ENCODE measurements around the gene FAM229A.
"Not testable (repeated sequence)": the region's sequence is repeated elsewhere in the genome, so short reads cannot be mapped to it uniquely, and the experiment has no call there.

FAM229A gene, protein sequence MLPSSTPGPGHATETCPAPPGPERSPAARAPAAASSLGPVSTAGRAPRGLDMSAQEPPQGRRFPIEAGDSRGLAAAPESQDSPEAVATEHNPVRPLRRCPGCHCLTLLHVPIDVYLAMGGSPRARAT

DNA sequence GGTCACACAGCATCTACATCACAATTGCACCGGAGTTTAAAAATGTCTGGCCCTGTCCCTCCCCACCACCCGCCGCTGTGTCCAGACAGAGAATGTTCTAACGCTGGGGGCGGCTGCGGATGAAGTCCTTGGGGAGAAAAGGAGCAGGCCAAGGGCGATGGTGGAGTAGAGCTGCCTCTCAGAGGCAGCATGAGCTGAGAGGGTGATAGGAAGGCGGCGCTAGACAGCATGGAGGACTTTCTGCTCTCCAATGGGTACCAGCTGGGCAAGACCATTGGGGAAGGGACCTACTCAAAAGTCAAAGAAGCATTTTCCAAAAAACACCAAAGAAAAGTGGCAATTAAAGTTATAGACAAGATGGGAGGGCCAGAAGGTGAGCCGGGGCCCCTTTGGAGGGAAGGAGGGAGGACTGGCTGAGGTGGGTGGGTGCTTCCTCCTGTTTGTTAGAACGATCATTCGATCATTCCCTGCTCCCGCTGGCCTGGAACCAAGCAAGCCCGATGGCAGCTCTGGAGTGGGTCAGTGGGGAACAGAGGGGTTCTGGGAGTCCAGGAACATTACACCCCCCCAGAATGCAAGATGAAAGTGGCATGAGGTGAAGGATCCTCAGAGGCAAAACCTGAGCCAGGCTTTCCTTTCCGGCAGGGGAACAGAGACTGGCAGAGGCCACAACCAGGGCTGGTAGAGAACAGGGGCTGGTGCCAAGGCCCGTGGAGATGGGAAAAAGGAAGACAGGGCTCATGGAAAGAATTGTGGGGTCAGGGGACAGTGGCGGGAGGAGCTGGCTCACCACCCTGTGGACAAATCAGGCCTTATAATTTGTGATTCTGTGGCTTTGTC, at the start of gene FAM229A, which contains the start of gene TSSK3:
Gene FAM229A (minus strand): TSS at position 12 of the 840 bp plus-strand sequence. CDS start 394 bp downstream, outside the sequence.
Gene TSSK3 (plus strand): TSS at position 66 of the 840 bp plus-strand sequence. CDS start 163 bp downstream, at position 229.
- no peak for DNase-seq (ENCODE audit: low read depth in 3 of 3, low spot score in 1 of 3)

DNA sequence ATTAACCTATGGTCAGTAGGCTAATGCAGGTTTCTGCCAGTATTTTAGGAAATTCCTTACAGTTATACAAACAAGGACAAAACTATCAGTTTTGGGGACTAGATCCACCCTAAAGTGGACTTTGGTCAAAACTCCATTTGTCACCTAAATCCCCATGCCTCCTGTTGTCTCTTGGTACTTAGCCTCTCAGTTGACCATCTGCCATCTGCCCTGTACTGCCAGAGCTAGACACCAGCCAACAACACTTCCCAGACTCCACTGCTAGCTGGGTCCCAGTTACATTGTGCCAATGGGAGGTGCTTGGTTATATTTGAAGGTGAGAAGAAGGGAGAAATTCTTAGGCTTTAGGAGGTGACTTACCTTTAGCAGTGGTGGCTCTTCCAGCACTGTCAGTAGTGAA, 49.0 kb upstream of the FAM229A start:
- DNase-seq (ENCODE audit: low read depth in 3 of 3, low spot score in 1 of 3), result no peak

DNA sequence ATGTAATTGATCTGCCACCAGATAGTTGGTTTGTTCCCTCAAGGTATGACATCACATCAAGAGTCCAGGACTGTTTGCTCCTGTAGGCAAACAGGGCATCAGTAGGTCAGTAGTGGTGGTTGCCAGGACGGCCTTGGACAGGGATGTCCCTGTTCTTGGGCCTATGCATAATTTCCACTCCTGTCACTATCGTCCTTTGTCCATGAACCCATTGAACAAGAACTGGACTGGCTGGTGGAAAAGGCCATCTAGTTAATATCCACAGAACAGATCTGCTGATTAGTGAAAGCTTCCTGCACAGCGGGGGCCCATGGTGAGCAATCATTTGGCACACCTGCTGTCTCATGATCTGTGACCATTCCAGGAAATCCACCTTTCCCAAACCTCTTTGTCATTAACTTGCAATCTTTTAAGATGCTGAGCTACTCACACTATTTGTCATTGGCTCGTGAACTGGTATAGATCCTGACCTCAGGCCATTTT, 44.4 kb upstream of the FAM229A start:
- no peak for DNase-seq (ENCODE audit: low read depth in 3 of 3, low spot score in 1 of 3)

DNA sequence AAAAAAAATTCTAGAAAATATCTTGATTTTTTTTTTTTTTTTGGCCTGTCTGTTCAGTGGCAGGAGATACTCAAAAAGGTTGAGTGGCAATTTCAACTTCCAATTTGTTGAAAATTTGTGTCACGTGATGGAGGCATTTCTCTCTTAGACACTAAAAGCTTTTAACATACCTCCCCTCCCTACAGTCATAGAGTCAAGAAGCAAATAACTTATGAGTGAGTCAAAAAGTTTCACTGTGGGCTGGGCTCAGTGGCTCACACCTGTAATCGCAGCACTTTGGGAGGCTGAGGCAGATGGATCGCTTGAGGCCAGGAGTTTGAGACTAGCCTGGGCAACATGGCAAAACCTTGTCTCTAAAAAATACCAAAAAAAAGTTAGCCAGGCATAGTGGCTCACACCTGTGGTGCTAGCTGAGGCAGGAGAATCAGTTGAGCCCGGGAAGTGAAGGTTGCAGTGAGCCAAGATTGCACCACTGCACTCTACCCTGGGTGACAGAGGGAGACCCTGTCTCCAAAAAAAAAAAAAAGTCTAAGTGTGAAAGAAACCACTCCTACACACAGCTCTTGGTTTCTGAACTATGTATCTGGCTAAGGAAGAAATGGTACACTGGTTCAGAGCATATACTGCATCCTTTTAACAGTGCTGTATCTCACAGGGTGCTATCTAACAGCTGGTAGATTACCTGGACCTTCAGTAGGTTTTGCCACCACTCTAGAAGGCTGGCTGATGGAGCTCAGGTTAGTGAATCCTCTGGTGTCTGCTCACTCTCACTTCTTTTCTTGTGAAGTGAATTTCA, 43.6 kb upstream of the FAM229A start:
- DNase-seq (ENCODE audit: low read depth in 3 of 3, low spot score in 1 of 3), result no peak

DNA sequence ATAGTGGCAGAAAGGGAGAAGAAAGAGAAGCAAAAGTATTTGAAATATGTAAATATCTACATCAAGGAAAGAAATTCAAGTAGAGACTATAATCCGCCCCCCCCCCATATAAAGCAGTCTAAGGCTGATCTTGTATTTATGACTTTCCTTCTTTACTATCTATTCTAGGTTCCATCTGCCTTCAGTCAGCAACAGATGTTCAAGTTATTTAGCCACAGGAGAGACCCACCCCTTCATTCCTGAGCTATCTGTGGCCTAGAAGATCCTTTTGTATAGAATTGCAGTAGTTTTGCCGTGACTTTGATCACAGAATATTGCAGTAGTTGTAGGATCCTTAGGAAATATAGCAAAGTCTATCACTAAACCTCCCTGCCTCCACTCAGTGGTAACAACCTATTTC, 42.7 kb upstream of the FAM229A start:
- no peak for DNase-seq (ENCODE audit: low read depth in 3 of 3, low spot score in 1 of 3)

DNA sequence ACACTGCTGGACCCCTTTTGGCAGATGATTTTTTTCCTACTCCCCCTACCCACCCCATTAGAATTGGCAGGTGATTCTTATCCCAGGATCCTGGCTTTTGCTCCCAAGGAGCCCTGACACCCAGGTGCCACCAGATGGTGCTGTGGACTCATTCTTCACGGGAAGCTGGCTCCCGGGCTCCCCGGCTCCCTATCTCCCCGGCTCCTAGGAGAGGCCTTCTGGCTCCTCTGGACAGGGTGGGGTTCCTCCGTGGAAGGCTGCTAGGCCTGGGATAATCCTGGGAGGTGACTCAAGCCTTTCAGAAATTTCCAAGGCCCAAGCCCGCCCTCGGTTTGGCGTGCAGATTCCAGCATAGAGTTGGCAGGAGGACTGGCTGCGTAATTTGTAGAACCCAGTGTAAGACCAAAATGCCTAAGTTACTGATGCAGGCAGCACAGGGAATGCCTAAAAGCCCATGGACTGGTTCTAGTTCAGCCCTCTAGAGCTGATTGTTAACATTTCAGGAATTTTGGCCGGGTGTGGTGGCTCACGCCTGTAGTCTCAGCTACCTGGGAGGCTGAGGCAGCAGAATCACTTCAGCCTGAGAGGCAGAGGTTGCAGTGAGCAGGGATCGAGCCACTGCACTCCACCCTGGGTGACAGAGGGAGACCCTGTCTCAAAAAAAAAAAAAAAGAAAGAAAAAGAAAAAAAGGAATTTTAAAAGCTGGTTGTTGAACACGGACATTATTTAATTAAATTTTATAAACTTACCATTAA, 38.8 kb upstream of the FAM229A start:
- DNase-seq (ENCODE audit: low read depth in 3 of 3, low spot score in 1 of 3), result peak in 2 of 3 donors; percentile 20 to 37

DNA sequence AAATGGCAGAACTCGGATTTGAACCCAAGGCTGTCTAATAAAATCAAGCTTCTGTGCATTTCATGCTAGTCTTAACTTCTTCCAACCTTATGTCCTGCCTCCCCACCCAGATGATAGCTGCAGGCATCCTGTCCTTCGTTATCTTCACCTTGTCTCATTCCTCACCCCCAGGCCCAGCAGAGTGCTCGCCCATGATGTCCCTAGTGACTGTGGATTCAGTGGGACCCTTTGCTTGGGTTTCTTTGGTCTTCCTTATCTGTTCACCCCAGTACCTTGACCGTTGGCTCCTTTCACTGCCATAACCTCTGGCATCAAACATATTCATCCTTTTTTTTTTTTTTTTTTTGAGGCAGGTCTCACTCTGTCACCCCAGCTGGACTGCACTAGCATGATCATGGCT, 37.6 kb upstream of the FAM229A start:
- DNase-seq (ENCODE audit: low read depth in 3 of 3, low spot score in 1 of 3), result no peak

DNA sequence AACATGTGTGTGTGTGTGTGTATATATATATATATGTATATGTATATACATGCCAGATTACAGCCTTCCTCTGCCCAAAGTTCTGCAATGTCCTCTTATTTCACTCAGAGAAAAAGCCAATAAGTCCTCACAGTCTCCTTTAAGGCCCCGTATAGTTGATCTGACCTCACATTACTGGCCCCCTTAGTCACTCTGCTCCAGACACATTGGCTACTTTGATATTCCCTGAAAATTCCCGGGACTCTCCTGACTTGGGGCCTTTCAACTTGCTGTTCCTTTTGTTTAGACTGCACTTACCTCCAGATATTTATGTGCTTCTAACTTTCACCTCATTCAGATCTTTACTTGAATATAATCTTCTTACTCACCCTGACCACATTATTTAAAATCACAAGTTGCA, 36.1 kb upstream of the FAM229A start:
- DNase-seq (ENCODE audit: low read depth in 3 of 3, low spot score in 1 of 3), result no peak

DNA sequence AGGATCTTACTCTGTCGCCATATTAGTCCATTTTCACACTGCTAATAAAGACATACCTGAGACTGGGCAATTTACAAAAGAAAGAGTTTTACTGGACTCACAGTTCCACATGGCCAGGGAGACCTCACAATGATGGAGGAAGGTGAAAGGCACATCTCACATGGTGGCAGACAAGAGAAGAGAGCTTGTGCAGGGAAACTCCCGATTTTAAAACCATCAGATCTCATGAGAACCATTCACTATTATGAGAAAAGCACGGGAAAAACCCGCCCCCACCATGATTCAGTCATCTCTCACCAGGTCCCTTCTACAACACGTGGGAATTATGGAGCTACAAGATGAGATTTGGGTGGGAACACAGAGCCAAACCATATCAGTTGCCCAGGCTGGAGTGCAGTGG, 34.2 kb upstream of the FAM229A start:
- DNase-seq (ENCODE audit: low read depth in 3 of 3, low spot score in 1 of 3), result not testable (repeated sequence)

DNA sequence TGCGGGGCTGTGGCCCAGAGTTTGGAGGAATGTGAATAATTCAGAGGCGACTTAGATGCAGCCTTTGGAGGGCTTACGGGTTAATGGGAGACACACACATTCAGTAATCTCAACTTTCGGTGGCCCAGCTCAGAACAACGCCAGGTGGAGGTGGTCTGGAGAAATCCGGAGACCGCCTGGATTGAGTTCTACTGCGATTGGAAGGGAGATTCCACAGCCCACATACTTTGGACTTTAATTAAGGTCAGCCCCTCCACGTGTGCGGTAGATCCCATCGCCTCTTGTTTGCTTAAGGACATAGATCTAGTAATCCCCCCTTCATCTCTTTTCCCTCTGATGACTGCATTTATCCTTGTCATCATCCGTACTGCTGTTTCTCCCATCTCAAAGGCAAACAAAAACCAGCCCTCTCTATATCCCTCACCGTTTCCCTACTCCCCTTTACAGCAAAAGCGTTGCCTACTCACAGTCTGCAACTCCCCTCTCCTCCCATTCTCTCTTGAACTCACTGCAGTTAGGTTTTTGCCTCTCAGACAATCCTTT, 32.7 kb upstream of the FAM229A start:
- DNase-seq (ENCODE audit: low read depth in 3 of 3, low spot score in 1 of 3), result no peak

DNA sequence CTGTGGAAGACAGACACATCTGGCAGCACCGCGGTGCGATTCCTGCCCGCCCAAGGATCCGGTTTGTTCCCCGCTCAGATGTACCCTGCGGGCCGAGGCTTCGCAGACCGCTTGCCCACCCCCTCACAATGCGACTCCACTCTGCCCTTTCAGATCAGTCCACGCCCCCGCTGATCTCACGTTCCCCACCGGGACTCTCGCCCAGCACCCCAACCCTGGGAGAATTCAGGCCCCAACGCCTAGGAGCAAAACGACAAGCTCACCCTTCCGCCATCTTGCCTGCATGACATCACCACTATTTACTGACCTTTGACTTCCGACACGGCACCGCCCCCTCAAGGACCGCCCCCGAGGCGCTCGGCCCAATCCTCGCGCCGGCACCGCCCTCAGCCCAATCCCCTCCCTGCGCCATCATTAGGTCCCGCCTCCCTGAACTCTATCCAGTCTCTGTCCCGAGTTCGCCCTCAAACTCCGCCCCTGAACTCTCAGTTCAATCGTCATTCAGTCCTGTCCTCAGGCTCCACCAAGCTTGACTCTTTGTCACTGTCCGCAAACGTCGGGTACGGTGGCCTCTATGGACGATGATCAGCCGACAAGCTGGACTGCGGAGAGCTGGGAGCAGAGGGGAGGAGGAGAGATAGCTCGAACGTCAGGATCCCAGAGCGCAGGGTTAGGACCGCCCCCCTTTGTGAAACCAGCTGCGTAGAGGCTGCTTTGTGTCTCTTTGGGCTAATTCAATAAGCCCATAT, 32.0 kb upstream of the FAM229A start, which contains the start of gene BSDC1:
Gene BSDC1 (minus strand): TSS at position 301 of the 749 bp plus-strand sequence. CDS start 27 bp downstream, at position 274.
- DNase-seq (ENCODE audit: low read depth in 3 of 3, low spot score in 1 of 3), result peak; percentile 94 to 96 (median 95)

DNA sequence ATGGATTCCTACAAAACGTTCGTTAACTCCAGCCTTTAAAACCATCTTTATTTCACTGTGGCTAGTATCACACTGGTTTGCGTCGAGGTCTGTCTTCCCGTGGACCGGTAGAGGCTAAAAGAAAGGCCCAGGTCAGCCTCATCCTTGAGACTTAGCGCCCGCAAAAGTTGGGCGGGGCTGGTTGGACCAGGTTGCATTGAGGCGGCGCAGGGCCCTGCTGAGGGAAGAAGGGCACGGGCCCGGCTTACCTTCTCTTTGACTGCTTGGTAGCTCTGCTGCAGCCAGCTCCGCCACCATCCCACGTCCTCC, 31.5 kb upstream of the FAM229A start:
- DNase-seq (ENCODE audit: low read depth in 3 of 3, low spot score in 1 of 3), result no peak

DNA sequence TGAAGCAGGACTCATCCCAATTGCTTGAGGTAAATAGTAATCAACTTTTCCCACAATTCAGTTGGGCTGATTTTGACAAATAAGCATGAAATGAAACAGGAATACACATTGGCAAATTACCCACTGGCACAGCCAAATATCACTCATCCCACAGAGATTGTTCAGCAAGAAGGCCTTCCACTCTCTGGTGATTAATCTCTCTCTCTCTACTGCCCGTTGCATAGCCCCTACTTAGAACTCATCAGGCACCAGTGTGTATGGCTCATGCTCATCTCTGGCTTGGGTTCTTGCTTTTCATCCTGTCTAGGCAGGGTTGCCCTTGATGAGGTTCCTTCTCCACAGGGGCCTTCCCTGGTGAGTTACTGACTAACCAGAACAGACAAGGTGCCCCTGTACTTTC, 30.9 kb upstream of the FAM229A start:
- DNase-seq (ENCODE audit: low read depth in 3 of 3, low spot score in 1 of 3), result no peak

DNA sequence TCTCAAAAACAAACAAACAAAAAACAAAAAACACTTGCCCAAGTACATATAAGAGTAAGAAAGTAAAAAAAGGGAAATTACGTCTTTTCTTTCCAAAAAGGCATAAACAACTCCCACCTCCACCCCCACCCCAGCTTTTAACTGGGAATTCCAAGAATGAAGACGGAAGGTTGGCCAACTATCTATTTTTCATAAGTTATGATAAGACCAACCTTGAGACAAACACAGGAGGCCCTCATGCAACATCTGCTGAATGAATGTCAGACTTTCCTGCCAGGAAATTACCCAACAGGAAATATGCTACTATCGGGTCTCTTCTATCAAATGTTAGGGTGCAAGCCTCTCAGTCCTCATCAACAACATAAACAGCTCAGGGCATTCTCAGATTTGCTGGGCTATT, 30.0 kb upstream of the FAM229A start:
- no peak for DNase-seq (ENCODE audit: low read depth in 3 of 3, low spot score in 1 of 3)

DNA sequence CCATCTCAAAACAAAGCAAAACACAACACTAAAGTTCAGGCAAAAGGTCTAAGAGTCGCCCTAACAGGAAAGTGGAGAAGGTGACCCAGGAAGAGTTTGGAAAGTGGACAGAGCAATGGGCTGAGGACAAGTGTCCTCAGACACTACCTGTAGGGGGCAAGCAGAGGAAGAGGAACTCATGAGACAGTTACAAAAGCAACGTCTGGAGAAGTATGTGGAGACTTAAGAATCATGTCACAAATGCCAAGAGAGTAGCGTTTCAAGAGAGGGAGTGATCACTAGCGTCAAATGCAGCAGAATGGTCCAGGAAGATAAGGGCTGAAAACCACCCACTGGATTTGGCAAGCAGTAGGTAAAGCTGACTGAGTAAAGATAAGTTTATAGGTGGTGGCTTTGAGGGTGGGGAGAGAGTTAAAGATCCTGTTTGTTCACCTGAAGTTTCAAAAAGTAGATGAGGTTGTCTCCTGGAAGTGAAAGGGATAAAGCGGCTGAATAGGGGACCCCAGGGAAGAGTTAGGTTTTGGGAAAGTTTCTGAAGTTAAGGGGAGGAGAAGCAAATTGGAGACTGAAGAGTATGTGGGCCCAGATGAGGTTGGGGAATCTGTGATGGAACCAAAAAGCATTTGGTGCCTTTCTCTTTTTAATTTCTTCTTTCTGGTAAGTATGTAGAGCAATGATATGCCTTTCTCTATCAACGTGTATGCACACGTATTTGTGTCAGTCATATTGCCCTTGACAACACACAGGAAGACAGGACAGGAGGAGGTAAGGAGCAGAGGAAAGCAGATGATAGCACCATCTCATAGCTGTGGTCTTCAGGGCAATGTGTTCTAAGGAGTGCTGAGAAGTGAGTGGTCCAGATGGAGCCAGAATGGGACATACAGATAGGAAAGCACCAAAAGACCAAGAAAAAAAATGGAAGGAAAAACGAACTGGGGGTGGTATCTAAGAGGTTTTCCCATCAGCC, 28.9 kb upstream of the FAM229A start:
- DNase-seq (ENCODE audit: low read depth in 3 of 3, low spot score in 1 of 3), result no peak

DNA sequence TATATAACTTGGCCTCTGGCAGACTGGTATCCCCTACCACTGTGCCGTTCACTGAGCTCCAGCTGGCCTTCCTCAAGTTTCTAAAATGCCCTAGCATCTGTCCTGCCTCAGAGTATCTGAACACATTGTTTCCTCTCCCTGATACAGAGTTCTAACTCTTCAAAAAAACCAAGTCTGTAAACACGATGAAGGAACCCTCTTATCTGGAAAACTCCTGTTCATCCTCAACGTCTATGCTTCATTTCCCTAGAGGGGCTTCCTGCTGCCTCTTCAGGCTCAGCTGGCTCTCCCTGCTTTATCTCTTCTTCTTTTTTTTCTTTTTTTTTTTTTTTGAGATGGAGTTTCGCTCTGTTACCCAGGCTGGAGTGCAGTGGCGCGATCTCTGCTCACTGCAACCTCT, 26.4 kb upstream of the FAM229A start:
- DNase-seq (ENCODE audit: low read depth in 3 of 3, low spot score in 1 of 3), result no peak

DNA sequence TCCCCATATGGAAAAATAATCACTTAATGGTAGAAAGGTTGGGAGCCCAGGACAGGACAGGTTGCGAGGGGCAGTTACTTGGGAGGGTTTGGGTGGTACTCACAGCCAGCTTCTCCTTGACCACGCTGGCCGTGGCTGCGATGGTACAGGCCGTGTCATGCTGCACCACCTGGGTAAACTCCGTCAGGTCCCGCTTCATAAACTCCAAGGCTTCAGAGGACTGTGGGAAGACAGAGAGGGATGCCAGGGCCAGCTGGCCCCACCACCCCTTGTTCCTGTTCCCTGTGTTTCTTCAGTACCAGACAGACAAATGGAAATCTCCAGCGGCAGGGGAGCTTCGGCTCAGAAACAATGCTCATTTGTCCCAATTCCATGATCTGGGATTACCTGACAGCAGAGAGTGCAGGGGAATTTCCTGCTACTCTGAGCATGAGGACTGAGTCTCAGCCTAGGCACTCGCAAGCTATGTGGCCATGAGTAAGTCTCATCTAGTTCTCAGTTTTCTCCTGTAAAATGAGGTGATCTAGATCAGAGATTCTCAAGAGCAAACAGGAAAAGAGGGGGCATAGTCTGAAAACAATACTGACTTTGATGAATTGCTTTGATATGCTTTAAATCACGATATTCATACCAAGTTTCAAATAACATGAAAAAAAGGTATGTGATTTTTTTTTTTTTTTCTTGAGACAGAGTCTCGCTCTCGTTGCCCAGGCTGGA, 24.5 kb upstream of the FAM229A start:
- DNase-seq (ENCODE audit: low read depth in 3 of 3, low spot score in 1 of 3), result no peak

DNA sequence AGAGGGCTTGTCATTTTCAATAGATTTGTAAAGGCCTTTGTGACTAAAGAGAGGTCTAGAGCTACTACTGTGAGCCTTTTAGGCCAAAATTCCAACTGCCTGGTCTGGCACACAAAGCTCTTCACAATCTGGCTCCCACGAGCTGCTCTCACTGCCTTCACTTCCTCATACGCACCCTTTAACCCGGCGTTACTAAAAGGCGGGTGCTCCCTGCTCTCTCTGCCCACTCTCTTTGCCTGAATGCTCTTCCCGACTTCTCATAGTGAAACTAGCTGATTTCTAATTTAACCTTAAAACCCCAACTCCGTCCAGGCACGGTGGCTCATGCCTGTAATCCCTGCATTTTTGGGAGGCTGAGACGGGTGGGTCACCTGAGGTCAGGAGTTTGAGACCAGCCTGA, 17.8 kb upstream of the FAM229A start:
- DNase-seq (ENCODE audit: low read depth in 3 of 3, low spot score in 1 of 3), result no peak

All from stimulated activated CD4-positive, alpha-beta T cell treated with anti-CD3 and anti-CD28 coated beads, TNF-alpha, amount 100 ng/mL, for 1 hour (primary cell).